ENCODE measurements around the gene MYOCD.

MYOCD gene

GRCh38 chr17:12643822-12644221 lies 21.9 kb upstream of the MYOCD start:
- no peak for DNase-seq (ENCODE audit: low read depth in 2 of 2)

DNA sequence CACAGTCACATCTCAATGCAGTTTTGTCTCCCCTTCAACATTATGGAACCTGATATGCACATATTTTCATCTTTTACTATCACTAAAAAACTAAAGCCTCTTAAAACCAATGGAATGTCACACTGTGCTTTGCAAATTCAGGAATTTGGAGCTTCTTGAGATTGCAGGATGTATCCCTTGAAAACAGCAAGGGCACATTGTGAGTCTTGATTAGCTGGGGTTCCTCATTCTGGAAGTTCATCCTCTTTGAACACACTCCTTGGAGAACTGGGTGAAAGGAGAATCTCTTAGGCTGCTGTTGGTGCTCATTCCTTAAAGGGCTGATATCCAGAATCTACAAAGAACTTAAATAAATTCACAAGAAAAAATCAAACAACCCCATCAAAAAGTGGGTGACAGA lies 21.1 kb upstream of the MYOCD start:
- DNase-seq (ENCODE audit: low read depth in 2 of 2) = no peak

- DNase-seq (ENCODE audit: low read depth in 2 of 2) = no peak
Measured at GRCh38 chr17:12646761-12647422, 18.8 kb upstream of the MYOCD start.

GRCh38 chr17:12648498-12648897 lies 17.2 kb upstream of the MYOCD start:
- no peak for DNase-seq (ENCODE audit: low read depth in 2 of 2)

DNA sequence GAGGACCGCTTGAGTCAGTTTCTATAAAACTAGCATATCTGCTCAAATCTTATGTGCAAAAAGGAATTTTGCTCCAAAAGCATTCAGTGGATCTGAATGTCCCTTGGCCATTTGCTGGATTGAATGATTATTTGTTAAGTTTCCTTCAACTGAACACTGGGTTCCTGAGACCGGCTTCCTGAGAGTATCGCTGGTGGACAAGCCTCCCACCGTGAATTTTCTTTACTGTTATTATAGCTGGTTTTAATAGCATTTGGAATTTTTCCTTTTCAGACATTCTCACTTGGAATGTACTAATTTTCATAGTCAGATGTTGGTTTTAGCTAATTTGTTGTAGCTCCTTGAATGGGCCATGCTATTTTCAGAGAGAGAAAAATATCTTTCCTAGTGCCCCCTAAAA lies 9.8 kb upstream of the MYOCD start:
- DNase-seq (ENCODE audit: low read depth in 2 of 2) = no peak

DNA sequence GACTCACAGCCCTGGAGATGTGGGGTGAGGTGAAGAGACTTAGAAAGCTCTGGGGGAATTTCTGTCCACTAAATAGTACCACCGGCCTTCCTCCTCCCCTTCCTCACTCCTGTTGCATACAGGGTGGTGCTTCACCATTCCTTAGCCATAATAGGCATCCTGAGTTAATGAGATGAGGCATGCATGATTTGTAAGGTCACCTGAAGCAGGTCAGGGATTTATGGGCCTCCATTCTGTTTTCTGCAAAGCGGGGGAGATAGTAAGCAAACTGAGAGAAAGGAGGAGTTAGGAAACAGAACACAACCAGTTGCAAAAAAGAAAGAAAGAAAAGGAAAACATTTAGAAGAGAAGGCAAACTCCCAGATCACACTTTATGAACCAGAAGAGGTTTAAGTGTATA lies 9.3 kb upstream of the MYOCD start:
- no peak for DNase-seq (ENCODE audit: low read depth in 2 of 2)

- no peak for DNase-seq (ENCODE audit: low read depth in 2 of 2)
Measured at GRCh38 chr17:12659500-12659899, 6.2 kb upstream of the MYOCD start.

DNA sequence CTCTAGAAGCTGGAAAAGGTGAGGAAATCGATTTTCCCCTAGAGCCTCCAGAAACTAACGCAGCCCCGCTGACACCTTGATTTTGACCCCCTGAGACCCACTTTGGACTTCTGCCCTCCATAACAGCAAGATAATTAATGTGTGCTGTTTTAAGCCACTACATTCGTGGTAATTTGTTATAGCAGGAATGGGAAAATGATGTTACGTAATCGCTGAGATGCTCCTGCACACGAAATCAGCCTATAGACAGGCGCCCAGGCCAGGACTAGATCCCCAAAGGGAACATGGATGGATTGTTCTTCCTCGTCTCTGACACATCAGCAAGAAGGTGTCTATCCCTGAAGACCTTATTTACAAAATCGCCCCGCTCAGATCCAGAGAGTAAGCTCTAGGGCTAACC lies 1.4 kb upstream of the MYOCD start:
- DNase-seq (ENCODE audit: low read depth in 2 of 2) = no peak

DNA sequence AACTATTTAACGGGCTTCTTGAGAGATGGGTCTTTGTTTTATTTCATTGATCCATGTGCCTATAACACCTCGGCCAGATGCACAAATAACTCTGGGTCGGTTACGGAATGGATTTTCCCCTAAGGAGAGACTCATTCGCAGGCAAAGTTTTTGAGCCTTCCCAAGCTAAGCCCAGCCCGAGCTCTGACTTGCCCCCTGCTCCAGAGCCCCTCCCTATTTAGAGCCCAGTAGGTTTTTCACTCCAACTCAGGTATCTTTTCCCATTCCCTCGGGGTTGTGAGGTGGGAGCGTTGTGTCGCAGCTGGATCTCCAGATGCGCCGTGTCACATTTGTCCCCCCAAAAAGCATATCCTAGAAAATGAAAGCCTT lies 812 bp upstream of the MYOCD start:
- DNase-seq (ENCODE audit: low read depth in 2 of 2) = no peak

- no peak for DNase-seq (ENCODE audit: low read depth in 2 of 2)
Measured at GRCh38 chr17:12666718-12667117, 1.0 kb downstream of the MYOCD start.

DNA sequence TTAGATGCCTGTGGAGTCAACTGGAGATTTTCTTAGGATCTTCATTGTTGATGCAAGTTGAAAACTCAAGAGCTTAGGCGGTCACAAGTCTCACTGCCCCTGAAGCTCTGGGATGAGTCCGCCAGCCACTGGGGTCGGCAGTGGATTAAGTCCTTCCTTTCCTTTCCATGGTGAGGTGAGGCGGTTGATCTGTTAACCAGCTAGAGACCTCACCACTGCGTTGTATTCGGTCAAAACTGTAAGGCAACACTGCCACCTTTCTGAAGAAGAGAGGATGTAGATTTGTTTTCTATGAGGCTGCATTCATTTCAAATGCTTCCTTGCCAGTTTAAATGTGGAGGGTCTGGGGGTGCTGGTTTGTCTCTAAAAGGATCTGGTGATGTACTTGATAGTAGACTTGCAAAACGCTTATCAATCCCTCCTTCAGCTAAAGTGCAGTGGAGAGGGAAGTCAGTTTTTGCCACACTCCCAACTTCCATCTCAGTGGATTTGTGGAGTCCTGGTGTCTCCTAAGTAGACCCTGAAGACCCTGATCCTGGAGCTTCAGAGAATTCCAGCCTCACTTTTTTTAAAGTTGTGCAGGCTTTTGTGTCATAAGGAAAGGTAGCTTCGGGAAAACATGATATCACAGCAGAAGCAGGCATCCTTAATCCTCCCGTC lies 1.7 kb downstream of the MYOCD start:
- no peak for DNase-seq (ENCODE audit: low read depth in 2 of 2)

DNA sequence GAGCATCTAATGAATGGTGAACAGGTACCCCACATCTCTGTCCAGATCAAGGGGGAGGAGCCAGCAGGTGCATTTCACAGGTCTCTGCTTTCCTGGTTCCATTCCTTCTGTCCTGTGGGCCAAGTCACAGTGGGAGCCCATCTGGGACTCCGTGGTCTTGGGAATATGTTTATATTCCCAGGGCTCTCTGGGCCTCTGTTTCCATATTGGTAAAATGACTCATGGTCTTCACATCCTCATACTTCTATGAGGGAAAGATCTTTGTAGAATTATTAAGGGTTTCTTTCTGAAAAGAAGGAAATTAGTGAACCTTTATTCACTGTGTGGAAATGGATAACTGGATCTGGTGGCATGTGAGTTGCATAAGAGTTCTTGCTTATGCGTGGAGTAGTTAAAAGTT lies 6.2 kb downstream of the MYOCD start:
- DNase-seq (ENCODE audit: low read depth in 2 of 2) = no peak

- no peak for DNase-seq (ENCODE audit: low read depth in 2 of 2)
Measured at GRCh38 chr17:12672947-12673346, 7.3 kb downstream of the MYOCD start.

- no peak for DNase-seq (ENCODE audit: low read depth in 2 of 2)
Measured at GRCh38 chr17:12673788-12674187, 8.1 kb downstream of the MYOCD start.

GRCh38 chr17:12680407-12680897 lies 14.8 kb downstream of the MYOCD start:
- no peak for DNase-seq (ENCODE audit: low read depth in 2 of 2)

DNA sequence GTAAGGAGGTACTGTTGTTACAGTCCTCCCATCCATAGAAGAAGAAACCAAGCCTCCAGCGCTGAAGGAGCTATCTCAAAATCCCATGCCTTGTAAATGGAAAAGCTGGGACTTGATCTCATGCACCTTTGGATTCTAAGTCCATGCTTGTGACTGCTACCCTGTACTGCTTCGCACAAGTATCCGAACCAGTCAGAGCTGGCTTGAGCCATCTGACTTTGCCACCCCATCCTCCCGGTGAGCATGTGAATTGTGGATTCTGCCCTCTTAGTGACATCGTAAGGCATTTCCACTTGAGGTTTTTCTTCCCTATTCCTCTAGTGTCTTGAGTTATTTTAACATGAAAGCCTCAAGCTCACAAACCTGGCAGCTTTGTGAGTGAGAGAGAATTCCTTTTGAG lies 15.3 kb downstream of the MYOCD start:
- no peak for DNase-seq (ENCODE audit: low read depth in 2 of 2)

DNA sequence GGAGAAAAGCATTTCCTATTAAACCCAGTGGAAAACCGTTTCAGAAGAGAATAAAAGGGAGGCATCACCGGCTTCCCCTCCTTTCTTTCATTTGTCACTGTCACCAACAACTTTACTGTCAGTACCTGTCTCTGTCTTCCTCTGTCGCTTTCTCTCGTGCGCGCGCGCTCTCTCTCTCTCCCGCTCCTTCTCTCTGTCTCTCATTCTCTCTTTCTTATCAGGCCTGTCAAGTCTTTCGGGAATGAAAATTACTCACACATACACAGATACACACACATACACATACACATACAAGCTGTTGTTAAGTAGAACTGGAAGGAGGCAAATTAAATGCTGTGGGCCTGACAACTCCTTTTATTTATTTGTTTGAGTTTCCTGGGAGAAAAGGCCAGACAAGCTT lies 17.6 kb downstream of the MYOCD start:
- DNase-seq (ENCODE audit: low read depth in 2 of 2) = no peak

DNA sequence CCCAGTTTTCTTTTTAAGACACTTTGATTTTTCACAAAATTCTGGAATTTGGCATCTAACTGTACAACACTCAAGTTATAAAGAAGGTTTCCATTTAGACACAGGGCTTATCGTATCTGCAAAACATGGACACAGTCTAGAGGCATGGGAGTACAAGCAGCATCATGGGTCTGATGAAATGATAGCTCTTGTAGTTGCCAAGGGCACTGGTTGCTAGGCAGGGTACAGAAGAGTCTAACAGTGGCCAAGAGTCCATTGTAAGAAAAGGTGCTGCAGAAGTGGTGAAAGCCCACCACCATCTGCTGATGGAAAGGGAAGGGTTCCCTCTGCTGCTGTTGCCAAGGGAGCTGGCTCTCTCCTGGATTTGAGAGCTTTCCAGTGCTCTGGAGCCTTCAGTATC lies 20.8 kb downstream of the MYOCD start:
- no peak for DNase-seq (ENCODE audit: low read depth in 2 of 2)

- no peak for DNase-seq (ENCODE audit: low read depth in 2 of 2)
Measured at GRCh38 chr17:12688382-12688781, 22.7 kb downstream of the MYOCD start.

- DNase-seq (ENCODE audit: low read depth in 2 of 2) = no peak
Measured at GRCh38 chr17:12691173-12691572, 25.5 kb downstream of the MYOCD start.

DNA sequence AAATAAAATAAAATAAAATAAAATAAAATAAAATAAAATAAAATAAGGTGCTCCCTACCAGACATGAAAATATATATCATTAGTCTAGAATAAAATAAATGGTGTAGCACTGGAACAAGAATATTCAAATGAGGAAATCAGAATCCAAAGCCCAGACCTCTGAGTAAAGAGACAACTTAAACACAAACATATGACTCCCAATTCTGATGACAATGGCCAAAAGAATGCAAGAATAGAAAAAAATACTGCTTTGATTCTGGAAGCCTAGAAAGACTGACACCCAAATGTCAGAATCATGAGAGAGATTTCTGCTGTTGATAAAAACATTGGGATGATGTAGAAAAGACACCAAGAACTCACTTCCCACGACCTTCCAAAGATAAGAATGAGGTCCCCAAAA lies 27.9 kb downstream of the MYOCD start:
- DNase-seq (ENCODE audit: low read depth in 2 of 2) = no peak

- DNase-seq (ENCODE audit: low read depth in 2 of 2) = no peak
Measured at GRCh38 chr17:12706070-12706469, 40.4 kb downstream of the MYOCD start.

DNA sequence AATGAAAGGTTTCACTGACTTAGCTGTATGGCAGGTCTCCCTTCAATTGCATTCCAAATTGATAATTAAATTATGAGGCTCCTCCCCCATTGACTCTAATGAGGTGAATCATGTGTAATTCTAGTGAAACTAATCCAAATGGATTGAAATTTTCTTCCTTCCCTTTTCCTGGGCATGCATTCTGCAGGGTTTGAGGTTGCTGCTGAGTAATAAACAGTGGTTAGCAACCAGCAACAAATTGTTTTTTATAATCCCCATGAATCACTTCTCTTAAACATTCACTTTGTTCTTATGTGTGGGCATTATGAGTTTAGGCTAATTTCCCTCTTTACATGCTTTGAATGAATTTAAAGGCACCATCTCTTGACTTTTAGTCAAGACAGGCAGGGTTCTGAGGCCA lies 43.4 kb downstream of the MYOCD start:
- no peak for DNase-seq (ENCODE audit: low read depth in 2 of 2)

DNA sequence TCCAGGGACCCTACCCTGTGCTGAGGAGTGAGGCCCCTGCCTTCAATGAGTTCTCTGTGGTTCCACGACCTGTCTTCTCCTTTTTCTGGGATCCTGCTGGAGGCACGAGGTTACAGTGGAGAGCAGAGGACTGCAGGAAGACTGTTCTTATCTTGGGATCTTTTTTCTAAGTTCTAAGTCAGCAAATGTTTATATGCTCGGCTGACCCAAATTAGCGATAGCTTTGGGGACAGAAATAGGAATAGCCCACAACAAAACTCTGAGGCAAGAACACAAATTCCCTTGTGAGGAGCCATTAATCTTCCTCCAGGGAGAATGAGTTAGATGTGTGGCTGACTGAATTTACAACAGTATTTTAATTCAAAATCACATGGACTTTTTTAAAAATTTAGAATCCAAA lies 46.7 kb downstream of the MYOCD start:
- no peak for DNase-seq (ENCODE audit: low read depth in 2 of 2)
